ENCODE data around the gene CUX1. TPM values are rescaled to one million over a fixed set of nuclear protein-coding genes. Genes with fewer than 3 reads are reported as not detected.

CUX1 gene
- total and polyA plus RNA-seq, 9 donors, result 42.2 to 151 (median 126) TPM

DNA sequence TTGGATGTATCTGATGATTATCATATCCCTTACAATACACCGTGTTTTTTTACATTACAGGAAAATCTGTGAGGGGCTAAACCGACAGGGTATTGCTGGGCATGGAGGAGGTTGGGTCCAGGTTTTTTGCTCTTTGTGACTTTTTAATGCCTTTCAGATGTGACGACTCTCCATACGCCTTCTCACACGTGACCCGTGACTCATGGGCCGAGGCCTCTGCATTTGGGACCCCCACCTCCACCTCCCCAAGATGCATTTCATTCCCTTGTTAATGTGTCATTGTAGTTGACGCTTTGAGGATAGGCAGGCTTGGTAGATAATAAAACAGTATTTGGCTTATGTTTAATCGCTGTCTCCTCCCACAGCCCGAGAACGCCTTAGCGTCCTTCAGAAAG lies 95.3 kb downstream of the CUX1 start:
- peaks cover 29% of the 10 kb centered on the region for H3K4me1 ChIP-seq (ENCODE audit: insufficient read depth)

DNA sequence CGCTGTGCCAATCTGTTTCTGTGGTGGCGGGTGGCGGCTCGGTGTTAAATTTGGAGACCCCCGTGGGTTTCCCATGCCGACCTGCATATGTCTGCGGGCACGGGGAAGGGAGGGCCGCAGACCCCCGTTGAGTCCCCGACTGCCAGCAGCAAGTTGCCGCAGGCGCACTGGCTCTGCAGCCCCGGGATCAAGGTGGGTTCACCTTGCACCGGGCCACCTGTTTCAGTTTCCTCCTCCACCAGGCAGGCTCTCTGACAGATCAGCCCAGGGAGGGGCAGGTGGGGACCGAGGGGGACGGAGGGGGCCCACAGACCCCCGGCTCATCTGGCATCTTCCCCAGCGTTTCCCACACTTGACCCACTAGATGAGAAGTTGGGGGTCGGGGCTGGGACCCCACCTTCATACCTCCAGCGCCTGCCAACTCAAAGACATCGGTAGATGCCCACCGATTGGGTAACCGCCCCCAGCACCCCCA lies 95.9 kb downstream of the CUX1 start:
- peak overlapping the region; percentile 73 to 99 for H3K27ac ChIP-seq
- TF ChIP-seq POLR2A (IDR thresholded peaks at IDR 0.05) (no peak), EP300 (IDR thresholded peaks at IDR 0.05) (no peak)
- TF ChIP-seq, protein P1, sequence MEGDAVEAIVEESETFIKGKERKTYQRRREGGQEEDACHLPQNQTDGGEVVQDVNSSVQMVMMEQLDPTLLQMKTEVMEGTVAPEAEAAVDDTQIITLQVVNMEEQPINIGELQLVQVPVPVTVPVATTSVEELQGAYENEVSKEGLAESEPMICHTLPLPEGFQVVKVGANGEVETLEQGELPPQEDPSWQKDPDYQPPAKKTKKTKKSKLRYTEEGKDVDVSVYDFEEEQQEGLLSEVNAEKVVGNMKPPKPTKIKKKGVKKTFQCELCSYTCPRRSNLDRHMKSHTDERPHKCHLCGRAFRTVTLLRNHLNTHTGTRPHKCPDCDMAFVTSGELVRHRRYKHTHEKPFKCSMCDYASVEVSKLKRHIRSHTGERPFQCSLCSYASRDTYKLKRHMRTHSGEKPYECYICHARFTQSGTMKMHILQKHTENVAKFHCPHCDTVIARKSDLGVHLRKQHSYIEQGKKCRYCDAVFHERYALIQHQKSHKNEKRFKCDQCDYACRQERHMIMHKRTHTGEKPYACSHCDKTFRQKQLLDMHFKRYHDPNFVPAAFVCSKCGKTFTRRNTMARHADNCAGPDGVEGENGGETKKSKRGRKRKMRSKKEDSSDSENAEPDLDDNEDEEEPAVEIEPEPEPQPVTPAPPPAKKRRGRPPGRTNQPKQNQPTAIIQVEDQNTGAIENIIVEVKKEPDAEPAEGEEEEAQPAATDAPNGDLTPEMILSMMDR (IDR thresholded peaks at IDR 0.05), result no peak

More for the DNA sequence above, 95.3 kb downstream of the CUX1 start:
- no peak overlapping the region for H3K4me3 ChIP-seq
- H3K27me3 ChIP-seq, result no peaks in the 10 kb centered on the region
- peak; percentile 47 to 66 (median 61) for DNase-seq
- TF ChIP-seq, protein P1 (IDR thresholded peaks at IDR 0.05), result no peak
- TF ChIP-seq POLR2A (IDR thresholded peaks at IDR 0.05) (no peak), EP300 (IDR thresholded peaks at IDR 0.05) (no peak)
- WGBS, 3 donors, result 13 to 30% (median 15%) methylated on average over 12 of the region's 12 CpGs
- no peaks in the 10 kb centered on the region for H3K36me3 ChIP-seq
- intact Hi-C loops (cut with DNase I), result loop anchor here in 2 of 4 donors (1.0 to 5.0 kb wide), 2 partner anchors 42 to 100 kb away; no protein-coding TSS in a partner anchor
- H3K9me3 ChIP-seq, result no peaks in the 10 kb centered on the region
- H3K27ac ChIP-seq, result peak overlapping the region; percentile 73 to 99

DNA sequence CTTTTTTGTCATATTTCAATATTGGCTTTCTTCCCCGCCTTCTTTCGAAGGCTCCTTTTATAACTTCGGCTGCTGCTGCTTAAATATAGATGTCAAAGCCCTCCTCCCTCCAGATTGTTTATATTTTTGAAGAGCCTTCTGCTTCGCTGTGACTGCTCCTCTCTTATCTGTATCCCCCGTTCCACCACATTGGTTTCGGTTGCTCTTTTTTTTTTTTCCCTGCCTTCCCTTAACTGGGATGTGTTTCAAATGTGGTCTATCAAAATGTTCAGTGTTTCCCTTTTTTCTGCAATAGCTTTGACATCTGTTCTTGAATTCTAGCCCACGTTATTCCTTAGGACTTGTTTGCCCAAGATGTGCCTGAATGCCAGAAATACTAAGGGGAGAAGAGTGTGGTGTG lies 96.4 kb downstream of the CUX1 start:
- no peaks in the 10 kb centered on the region for H3K9me3 ChIP-seq
- TF ChIP-seq, protein P1 (IDR thresholded peaks at IDR 0.05), result no peak
- TF ChIP-seq POLR2A (IDR thresholded peaks at IDR 0.05) (no peak), EP300 (IDR thresholded peaks at IDR 0.05) (no peak)
- no peaks in the 10 kb centered on the region for H3K36me3 ChIP-seq
- H3K27ac ChIP-seq, result peak overlapping the region; percentile 73 to 99
- peak overlapping the region; percentile 21 for H3K4me3 ChIP-seq
- intact Hi-C loops (cut with DNase I), result loop anchor here in 1 of 4 donors (5.0 kb wide), 1 partner anchor 102 kb away; no protein-coding TSS in a partner anchor
- WGBS, 3 donors, result 6 to 7% (median 6%) methylated on average over 7 of the region's 7 CpGs
- peaks cover 29% of the 10 kb centered on the region for H3K4me1 ChIP-seq (ENCODE audit: insufficient read depth)
- DNase-seq, result no peak
- H3K27me3 ChIP-seq, result no peaks in the 10 kb centered on the region

More for the DNA sequence above, 95.9 kb downstream of the CUX1 start:
- Histone ChIP-seq H3K4me1 (ENCODE audit: insufficient read depth) (peaks cover 29% of the 10 kb centered on the region), H3K36me3 (no peaks in the 10 kb centered on the region), H3K4me3 (peak overlapping the region; percentile 21), H3K27me3 (no peaks in the 10 kb centered on the region), H3K9me3 (no peaks in the 10 kb centered on the region)
- DNase-seq, result peak; percentile 43 to 68 (median 64)
- WGBS, 3 donors, result 18 to 32% (median 24%) methylated on average over 21 to 24 of the region's 24 CpGs
- intact Hi-C loops (cut with DNase I), result loop anchor here in 1 of 4 donors (5.0 kb wide), 1 partner anchor 101 kb away; no protein-coding TSS in a partner anchor

DNA sequence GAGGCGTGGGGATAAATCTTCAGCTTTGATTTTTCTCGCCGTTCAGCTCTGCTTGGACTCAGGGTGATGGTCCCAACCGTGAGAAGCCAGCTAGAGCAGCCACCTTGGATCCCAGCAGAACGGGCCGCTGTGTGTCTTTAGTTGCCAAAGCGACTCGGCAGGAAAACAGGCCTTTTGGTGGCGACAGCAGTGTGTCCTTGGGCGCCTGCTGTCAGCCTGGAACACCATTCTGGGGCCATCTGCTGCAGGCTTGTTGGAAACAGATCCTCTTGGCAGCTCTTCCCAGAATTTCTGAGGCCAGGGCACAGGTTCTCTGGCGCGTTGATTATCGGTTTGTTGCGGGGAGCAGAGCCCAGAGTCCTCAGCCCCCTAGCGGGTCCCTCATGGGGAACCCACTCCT lies 97.6 kb downstream of the CUX1 start:
- peak in 1 of 5 donors; percentile 46 for DNase-seq
- Histone ChIP-seq H3K36me3 (no peaks in the 10 kb centered on the region), H3K4me3 (no peak overlapping the region), H3K27ac (peak overlapping the region; percentile 73 to 99), H3K27me3 (no peaks in the 10 kb centered on the region), H3K4me1 (ENCODE audit: insufficient read depth) (peaks cover 27% of the 10 kb centered on the region), H3K9me3 (no peaks in the 10 kb centered on the region)
- 48 to 81% (median 61%) methylated on average over 15 of the region's 15 CpGs for WGBS, 3 donors
- intact Hi-C loops (cut with DNase I), result loop anchor here in 1 of 4 donors (5.0 kb wide), 1 partner anchor 103 kb away; no protein-coding TSS in a partner anchor
- no peak for TF ChIP-seq POLR2A (IDR thresholded peaks at IDR 0.05)
- TF ChIP-seq, protein P1 (IDR thresholded peaks at IDR 0.05), result no peak
- no peak for TF ChIP-seq EP300 (IDR thresholded peaks at IDR 0.05)

All from ovary (tissue), 9 donors.